GM12874 (cell line): ENCODE measurements around the gene UBE2E2.

Source experiments
- CTCF ChIP-seq: IDR thresholded peaks from 2 replicates; pipeline ENCODE4 v1.5.1; 2011; ENCODE audit warnings: low read depth, mild to moderate bottlenecking, control low read depth, low read length, moderate library complexity; ENCODE audit not compliant: insufficient read depth

Gene UBE2E2

GRCh38 chr3:23262766-23263165 is 59.6 kb downstream of the UBE2E2 start:
- TF ChIP-seq CTCF = no peak

GRCh38 chr3:23263796-23264195 is 60.7 kb downstream of the UBE2E2 start:
- no peak for TF ChIP-seq CTCF

GRCh38 chr3:23264413-23264812 is 61.3 kb downstream of the UBE2E2 start:
- no peak for TF ChIP-seq CTCF

GRCh38 chr3:23270423-23270822 is 67.3 kb downstream of the UBE2E2 start:
- TF ChIP-seq CTCF = no peak

GRCh38 chr3:23271876-23272741 is 69.0 kb downstream of the UBE2E2 start:
- no peak for TF ChIP-seq CTCF

- no peak for TF ChIP-seq CTCF
Observed at GRCh38 chr3:23272820-23273219, 69.7 kb downstream of the UBE2E2 start.

- no peak for TF ChIP-seq CTCF
Observed at GRCh38 chr3:23275061-23275460, 71.9 kb downstream of the UBE2E2 start.
